Measurements from ENCODE around the gene MDH2.
"Not testable (repeated sequence)": the region's sequence is repeated elsewhere in the genome, so short reads cannot be mapped to it uniquely, and the experiment has no call there.

The MDH2 gene

DNA sequence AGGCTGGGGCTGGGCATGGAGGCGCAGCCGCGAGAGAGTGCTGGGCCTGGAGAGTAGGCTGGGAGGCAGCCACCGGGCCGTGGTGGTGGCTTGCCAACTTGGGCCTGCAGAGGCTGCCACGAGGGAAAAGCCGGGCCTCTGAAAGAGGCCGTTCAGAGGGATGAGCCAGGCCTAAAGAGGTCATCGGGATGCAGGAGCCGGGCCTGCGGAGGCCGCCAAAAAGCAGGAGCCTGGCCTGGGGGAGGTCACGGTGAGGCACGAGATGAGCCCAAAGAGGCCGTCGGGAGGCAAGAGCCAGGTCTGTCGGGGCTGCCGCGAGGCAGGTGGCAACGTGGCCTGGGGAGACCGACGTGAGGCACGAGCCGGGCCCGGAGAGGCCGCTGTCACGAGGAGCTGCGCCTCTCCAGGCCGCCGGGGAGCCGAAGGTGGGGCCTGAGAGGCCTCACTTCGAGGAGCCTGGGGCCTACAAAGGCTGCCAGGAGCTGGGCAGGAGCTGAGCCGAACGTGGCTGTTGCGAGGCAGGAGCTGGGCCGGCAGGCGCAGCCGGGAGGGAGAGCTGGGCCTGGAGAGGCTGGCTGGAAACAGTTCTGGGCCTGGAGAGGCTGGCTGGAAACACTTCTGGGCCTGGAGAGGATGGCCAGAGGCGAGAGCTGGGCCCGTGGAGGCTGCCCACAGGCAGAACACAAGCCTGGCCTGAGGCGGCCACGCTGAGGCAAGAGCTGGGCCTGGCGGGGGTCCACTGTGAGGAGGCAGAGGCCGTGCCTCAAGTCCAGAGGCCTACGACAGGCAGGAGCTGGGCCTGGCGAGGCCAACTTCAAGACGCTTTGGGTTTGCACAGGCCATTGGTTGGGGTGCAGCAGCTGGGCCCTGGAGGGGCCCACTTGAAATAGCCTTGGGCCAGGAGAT, 24.6 kb downstream of the MDH2 start:
- no peak for DNase-seq (ENCODE audit: low read depth in 2 of 2)

DNA sequence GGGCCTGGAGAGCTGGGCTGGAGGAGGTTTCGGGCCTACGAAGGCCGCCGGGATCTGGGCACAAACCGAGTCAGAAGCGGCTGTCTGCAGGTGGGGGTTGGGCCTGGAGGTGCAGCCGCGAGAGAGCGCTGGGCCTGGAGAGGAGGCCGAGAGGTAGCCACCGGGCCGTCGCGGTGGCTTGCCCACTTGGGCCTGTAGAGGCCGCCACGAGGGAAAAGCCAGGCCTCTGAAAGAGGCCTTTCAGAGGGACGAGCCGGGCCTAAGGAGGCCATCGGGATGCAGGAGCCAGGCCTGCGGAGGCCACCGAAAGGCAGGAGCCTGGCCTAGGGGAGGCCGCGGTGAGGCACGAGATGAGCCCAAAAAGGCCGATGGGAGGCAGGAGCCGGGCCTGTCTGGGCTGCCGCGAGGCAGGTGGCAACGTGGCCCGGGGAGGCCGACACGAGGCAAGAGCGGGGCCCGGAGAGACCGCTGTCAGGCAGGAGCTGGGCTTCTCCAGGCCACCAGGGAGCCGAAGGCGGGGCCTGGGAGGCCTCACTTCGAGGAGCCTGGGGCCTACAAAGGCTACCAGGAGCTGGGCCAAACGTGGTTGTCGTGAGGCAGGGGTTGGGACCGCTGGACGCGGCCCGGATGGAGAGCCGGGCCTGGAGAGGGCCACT, 25.6 kb downstream of the MDH2 start:
- no peak for DNase-seq (ENCODE audit: low read depth in 2 of 2)

DNA sequence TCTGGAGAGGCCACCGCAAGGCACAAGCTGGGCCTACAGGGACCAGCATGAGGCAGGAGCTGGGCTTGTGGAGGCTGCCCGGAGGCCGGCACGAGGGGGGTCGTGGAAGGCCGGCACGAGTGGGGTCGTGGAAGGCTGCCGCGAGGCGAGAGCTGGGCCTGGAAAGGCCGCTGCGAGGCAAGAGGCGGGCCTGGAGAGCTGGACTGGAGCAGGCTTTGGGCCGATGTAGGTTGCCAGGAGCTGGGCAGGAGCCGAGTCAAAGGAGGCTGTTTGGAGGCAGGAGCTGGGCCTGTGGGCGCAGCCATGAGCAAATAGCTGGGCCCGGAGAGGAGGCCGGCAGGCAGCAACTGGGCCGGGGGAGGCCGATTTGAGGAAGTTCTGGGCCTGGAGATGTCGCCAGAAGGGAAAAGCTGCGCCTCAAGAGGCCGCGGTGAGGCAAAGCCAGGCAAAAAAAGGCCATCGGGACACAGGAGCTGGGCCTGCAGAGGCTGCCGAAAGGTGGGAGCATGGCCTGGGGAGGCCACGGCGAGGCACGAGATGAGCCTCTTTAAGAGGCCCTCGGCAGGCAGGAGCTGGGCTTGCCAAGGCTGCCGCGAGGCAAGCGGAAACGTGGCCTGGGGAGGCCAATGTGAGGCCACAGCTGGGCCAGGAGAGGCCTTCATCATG, 26.5 kb downstream of the MDH2 start:
- no peak for DNase-seq (ENCODE audit: low read depth in 2 of 2)

DNA sequence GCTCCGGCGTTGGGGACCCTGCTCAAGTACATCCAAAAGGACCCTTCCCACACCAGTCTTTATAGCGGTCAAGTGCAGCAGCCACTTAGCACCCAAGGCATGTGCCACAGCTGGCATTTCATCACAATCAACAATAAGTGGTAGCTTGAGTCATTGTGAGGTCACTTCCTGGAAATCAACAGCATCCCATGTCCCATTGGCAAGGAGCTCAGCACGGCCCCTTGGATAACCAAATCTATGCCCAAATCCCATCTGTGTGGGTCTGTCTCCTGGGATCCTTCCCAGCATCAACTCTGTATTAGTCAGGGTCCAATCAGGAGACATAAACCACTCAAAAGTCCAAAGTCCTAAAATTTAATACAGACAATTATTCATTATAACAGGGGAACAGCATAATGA, 27.1 kb downstream of the MDH2 start:
- DNase-seq (ENCODE audit: low read depth in 2 of 2), result no peak

DNA sequence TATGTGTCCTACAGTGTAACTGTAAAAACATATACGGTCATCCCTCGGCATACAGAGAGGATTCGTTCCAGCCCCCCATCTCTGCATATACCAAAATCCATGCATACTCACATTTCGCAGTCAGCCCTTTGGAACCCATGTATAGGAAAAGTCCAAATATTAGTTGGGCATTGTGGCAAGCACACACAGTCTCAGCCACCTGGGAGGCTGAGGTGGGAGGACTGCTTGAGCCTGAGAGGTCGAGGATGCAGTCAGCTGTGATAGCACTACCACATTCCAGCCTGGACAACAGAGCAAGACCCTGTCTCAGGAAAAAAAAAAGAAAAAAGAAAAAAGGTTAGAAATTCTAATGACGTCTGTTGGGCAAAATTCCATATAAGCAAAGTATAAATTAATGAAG, 29.1 kb downstream of the MDH2 start:
- no peak for DNase-seq (ENCODE audit: low read depth in 2 of 2)

DNA sequence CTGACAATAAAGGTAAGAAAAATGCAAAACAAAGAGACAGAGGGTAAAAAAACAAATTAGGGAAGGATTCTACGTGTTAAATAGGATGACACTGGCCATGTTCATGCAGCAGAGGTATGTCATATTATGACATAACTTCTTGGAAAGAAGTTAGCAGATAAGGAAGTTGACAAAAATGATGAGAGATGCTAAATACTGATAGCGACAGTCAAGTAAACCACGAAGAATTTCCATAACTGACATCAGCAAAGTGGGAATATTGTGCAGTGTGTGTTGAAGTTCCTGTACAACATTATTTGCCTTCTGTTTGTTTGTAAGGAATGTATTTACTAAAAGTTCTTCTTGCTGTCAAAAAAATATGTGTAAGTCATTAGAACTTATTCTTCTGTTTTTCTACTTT, 29.5 kb downstream of the MDH2 start:
- no peak for DNase-seq (ENCODE audit: low read depth in 2 of 2)

DNA sequence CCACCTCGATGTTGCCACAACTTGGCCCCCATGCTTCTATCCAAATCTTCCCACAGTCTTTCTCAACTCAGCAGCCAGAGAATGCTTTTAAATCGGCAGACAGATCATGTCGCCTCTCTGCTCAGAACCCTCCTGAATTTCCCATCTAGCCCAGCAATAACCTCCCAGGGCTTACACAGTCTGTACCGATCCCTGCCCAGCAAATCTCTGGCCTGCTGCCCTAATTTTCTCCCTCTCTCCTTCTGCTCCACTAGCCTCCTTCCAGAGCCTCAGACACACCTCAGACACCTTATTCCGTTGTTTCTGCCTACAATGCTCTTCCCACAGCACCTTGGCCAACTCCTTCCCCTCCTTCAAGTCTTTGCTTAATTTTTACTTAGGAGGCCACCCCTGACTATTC, 32.3 kb downstream of the MDH2 start:
- DNase-seq (ENCODE audit: low read depth in 2 of 2), result no peak

DNA sequence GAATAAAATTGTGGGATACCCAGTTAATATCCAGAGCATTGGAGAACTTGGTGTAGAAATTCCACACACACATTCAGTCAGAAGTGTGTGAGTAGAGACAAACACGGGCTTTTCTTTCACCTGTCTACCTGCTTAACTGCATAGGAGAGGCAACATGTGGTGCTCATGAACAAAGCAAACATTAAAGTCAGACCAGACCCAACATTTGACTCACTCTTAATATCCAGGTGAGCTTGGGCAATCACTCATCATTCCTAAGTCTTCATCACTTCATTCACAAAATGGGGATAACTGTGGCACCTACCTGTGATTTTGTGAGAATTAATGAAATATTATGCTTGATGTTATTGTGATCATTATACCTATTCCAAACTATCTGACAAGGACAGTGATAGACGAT, 36.2 kb downstream of the MDH2 start:
- DNase-seq (ENCODE audit: low read depth in 2 of 2), result not testable (repeated sequence)

DNA sequence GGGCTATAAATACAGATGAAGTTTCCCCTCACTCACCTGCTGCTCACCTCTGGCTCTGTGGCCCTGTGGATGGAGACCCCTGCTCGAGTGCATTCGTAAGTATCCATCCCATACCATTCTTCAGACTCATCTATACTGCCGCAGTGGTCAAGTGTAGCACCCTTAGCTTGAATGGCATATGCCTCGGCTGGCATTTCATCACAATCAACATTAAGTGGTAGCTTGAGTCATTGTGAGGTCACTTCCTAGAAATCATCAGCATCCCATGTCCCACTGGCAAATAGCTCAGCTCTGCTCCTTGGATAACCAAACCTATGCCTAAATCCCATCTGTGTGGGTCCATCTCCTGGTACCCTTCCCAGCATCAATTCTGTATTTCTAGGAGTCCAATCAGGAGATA, 38.2 kb downstream of the MDH2 start:
- DNase-seq (ENCODE audit: low read depth in 2 of 2), result no peak

DNA sequence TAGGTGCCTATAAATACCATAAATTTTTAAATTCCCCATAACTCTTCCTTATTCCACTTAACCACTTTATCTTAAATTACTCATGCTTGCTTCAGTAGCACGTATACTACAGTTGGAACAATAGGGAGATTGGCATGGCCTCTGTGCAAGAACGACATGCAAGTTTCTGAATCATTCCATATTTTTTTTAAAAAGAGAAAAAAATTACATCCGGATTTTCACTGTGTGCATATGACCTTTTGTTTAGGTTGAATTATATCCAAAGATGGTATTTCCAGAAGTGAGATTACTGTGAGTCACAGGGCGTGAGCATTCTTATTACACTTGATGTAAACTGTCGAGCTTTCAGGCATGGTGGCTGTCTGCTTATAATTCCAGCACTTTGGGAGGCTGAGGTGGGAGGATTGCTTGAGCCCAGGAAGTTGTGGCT, 39.5 kb downstream of the MDH2 start:
- DNase-seq (ENCODE audit: low read depth in 2 of 2), result not testable (repeated sequence)

DNA sequence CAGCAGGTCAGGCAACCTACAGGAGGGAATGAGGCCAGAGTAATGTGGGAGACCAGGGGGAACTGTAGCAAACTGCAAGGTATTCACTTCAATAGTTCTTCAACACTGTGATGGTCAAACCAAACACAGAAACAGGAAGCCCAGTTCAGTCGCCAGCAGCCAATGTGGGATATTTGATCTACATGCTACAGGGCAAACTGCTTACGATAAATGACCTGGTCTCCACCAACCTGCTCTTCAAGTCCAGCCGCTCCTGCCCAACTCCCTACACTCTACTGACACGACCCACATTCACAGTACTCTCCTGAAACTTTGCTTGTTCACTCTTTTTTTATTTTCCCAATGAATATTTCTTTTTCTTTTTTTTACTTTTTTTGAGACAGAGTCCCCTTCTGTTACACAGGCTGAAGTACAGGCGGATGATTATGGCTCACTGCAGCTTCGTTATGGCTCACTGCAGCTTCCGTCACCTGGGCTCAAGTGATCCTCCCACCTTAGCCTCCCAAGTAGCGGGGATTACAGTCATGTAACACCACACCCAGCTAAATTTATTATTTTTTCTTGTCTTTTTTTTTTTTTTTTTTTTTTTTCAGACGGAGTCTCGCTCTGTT, 42.1 kb downstream of the MDH2 start:
- DNase-seq (ENCODE audit: low read depth in 2 of 2), result no peak

DNA sequence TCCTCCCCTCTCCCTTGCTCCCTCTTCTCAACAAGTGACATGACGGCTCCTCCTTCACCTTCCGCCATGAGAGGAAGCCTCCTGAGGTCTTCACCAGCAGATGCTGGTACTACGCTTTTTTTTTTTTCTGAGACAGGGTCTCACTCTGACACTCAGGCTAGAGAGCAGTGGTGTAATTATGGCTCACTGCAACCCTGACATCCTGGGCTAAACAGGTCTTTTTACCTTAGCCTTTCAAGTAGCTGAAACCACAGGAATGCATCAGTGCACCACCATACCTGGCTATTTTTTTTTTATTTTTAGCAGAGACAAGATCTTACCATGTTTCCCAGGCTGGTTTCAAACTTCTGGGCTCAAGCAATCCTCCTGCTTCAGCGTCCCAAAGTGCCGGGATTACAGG, 43.6 kb downstream of the MDH2 start:
- no peak for DNase-seq (ENCODE audit: low read depth in 2 of 2)

DNA sequence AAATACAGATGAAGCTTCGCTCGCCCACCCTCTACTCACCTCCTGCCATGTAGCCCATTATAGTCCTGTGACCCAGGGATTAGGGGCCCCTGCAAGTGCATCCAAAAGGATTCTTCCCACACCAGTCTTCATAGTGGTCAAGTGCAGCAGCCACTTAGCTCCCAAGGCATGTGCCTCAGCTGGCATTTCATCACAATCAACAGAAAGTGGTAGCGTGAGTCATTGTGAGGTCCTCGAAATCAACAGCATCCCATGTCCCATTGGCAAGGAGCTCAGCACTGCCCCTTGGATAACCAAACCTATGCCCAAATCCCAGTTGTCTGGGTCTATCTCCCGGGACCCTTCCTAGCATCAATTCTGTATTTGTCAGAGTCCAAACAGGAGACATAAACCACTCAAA, 45.6 kb downstream of the MDH2 start:
- DNase-seq (ENCODE audit: low read depth in 2 of 2), result not testable (repeated sequence)

DNA sequence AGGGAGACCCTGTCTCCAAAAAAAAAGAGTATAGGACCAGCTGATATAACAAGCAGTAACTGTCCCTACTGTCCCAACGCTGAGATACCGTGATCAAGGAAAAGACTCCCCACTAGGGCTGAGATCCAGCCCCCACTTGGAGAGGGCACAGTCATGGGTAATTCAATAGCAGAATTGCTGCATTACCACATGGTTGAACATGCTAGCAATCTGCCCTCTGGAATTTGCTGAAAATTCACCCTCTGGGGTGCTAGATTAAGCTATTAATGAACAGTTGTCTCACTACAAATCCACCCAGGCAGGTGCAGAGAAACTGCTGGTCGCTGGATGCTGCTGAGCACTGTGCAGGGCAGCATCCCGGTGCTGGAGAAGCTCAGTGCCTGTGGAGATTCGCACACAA, 46.4 kb downstream of the MDH2 start:
- DNase-seq (ENCODE audit: low read depth in 2 of 2), result not testable (repeated sequence)

DNA sequence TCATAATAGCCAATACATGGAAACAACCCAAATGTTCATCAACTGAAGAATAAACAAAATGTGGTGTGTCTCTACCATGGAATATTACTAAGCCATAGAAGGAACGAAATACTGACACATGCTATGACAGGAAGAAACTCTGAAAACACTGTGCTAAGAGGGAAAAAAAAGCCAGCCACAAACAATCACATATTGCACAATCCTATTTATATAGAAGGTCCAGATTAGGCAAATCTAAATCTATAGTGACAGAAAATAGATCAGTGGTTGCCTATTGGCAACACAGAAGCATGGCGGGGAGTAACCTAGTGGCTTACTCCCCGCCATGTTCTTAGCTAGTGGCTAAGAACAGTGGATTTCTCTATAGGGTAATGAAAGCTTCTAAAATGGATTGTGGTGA, 48.0 kb downstream of the MDH2 start:
- no peak for DNase-seq (ENCODE audit: low read depth in 2 of 2)

DNA sequence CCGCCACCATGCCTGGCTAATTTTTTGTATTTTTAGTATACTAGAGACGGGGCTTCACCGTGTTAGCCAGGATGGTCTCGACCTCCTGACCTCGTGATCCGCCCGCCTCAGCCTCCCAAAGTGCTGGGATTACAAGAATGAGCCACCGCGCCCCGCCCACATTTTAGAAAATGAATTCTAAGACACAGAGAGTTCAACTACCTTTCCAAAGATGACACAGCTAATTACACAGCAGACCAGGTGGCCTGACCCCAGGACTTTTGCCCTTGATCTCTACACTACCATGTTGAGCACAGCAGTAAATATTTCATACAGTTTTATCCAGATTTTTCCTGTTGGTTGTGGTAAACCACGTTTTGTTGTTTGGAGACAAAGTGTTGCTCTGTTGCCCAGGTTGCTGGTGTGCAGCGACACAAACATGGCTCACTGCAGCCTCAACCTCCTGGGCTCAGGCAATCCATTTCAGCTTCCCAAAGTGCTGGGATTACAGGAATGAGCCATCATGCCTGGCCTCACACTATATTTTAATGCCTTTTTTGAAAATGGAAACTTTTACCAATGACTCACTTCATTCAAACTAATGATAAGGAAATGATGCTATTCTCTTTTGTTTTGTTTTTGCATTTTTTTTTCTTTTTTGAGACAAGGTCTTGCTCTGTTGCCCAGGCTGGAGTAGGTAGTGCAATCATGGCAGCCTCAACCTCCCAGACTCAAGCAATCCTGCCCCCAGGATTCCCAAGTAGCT, 54.0 kb downstream of the MDH2 start:
- DNase-seq (ENCODE audit: low read depth in 2 of 2), result not testable (repeated sequence)

DNA sequence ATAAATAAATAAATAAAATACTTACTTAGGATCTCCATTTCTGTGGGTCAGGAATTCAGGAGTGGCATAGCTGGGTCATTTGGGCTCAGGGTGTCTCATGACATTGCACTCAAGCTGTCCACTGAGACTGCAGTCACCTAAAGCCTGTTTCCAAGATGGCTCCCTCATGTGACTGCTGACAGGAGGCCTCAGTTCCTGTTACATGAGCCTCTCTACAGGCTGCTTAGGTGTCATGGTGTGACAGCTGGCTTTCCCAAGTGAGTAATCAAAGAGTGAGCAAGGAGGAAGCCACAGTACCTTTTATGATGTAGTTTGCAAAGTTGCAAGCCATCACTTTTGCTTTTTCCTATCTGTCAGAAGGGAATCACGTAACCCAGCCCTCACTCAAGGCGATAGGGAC, 55.9 kb downstream of the MDH2 start:
- not testable (repeated sequence) for DNase-seq (ENCODE audit: low read depth in 2 of 2)

DNA sequence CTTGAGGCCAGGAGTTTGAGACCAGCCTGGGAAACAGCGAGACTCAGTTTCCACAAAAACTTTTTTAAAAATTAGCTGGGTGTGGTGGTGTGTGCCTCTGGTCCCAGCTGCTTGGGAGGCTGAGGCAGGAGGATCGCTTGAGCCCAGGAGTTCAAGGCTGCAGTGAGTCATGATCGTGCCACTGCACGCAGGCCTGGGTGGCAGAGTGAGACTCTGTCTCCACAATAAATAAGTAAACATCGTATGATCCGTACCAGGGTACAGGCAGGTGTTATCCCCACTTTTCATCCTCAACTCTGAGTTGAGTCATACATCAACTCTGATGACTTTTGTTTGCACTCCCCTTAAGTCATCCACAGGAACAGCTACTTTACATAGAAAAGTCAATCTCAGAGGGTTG, 58.2 kb downstream of the MDH2 start:
- DNase-seq (ENCODE audit: low read depth in 2 of 2), result not testable (repeated sequence)

DNA sequence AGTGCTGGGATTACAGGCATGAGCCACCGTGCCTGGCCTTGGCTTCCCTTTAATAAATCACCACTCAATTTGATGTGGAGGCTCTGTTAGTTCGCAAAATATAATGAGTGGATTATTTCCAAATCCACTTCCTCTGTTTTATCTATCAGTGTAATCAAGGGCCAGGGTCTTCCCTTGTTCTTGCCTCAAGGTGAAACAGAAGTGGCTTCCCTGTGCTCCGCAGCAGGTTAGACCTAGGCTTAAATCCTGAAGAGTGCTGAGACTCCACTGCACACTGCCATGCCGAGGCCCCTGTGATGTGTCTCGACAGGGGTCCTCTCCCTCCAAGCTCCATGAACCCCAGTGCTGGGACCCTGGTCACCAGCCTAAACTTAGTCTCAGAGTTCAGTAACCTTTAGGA, 59.0 kb downstream of the MDH2 start:
- no peak for DNase-seq (ENCODE audit: low read depth in 2 of 2)

DNA sequence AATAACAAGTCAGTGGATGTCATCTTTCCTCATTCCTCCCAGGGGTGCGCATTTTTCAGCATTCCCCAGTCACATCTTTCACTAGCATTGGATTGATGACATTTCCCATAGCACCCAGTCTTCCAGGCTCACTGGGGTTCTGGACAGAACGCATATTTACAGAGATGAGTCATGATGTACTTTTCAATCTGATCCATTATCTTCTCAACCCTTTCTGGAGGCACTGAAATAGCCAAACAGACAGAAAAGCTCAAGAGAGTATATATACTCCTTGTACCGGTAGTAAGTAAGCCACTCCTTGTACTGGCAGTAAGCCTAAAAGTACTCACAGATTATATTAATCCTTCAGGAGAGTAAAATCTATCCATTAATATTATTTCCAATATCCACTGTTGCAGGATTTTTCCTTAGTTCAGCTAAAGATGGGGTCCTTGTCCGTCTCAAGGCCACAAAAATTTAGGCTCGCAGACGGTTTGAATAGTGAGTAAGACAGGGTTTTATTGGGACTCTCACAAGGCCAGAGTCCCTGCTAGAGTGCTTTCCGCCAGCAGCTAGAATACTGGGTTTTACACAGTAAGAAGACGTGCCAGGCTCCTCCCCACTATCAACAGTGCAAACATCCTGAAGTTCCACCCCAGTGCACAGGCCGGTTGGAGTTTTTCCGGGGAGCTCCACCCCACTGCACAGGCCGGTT, 60.8 kb downstream of the MDH2 start:
- no peak for DNase-seq (ENCODE audit: low read depth in 2 of 2)

DNA sequence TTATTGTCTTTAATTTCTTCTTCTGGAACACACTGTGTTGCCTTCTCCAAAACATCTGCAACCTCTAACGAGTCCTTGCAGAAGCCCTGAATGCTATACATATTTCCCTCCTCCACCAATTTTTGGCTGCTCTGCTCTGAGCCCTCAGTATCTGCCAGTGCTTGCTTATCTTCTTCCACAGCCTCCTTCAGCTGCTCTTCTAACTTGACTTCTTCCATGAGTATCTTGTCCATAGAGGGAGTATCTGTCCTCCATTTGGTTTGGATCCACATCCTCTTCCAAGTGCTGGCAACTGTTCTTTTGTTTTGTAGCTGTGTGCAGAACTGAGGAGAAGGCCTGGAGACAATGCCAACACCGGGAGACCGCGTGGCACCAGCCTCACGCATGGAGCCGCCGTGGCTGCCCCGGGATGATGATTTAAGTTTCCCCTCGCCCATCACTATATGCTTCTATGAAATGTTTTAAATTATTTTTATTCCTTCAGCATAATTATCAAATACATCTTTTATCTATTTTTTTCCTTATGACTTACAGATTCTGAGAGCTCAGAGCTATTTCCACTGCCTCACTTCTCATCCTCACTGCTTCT, 65.2 kb downstream of the MDH2 start:
- DNase-seq (ENCODE audit: low read depth in 2 of 2), result not testable (repeated sequence)
